ENCODE data around the gene ZNF283.
"Not testable (repeated sequence)": the region's sequence is repeated elsewhere in the genome, so short reads cannot be mapped to it uniquely, and the experiment has no call there.

ZNF283 gene

GRCh38 chr19:43812259-43812658, 14.9 kb upstream of the ZNF283 start:
- H3K27ac ChIP-seq: no peak overlapping the region
- DNase-seq: no peak
- no peak for TF ChIP-seq CTCF (IDR thresholded peaks at IDR 0.05)
- no peaks in the 10 kb centered on the region for H3K9me3 ChIP-seq
- no peaks in the 10 kb centered on the region for H3K4me1 ChIP-seq
- H3K36me3 ChIP-seq: no peaks in the 10 kb centered on the region
- no peak overlapping the region for H3K4me3 ChIP-seq
- peaks cover 0 to 12% of the 10 kb centered on the region in 2 donors for H3K27me3 ChIP-seq
- intact Hi-C loops (cut with DNase I; ENCODE audit: low total_unique reads): no loop called here

GRCh38 chr19:43812688-43813087, 14.4 kb upstream of the ZNF283 start:
- peaks cover 0 to 10% of the 10 kb centered on the region in 2 donors for H3K27me3 ChIP-seq
- intact Hi-C loops (cut with DNase I; ENCODE audit: low total_unique reads): no loop called here
- no peaks in the 10 kb centered on the region for H3K9me3 ChIP-seq
- H3K4me3 ChIP-seq: no peak overlapping the region
- H3K4me1 ChIP-seq: no peaks in the 10 kb centered on the region
- no peak overlapping the region for H3K27ac ChIP-seq
- TF ChIP-seq CTCF (IDR thresholded peaks at IDR 0.05): no peak
- no peak for DNase-seq
- no peaks in the 10 kb centered on the region for H3K36me3 ChIP-seq

- no peaks in the 10 kb centered on the region for H3K9me3 ChIP-seq
- no peak overlapping the region for H3K27ac ChIP-seq
- intact Hi-C loops (cut with DNase I; ENCODE audit: low total_unique reads): no loop called here
- TF ChIP-seq CTCF (IDR thresholded peaks at IDR 0.05): no peak
- H3K4me1 ChIP-seq: no peaks in the 10 kb centered on the region
- peaks cover 0 to 13% of the 10 kb centered on the region in 2 donors for H3K27me3 ChIP-seq
- no peaks in the 10 kb centered on the region for H3K36me3 ChIP-seq
- DNase-seq: no peak
- H3K4me3 ChIP-seq: no peak overlapping the region
Observed at GRCh38 chr19:43814663-43815352, 12.3 kb upstream of the ZNF283 start.

- peaks cover 0 to 18% of the 10 kb centered on the region in 2 donors for H3K27me3 ChIP-seq
- DNase-seq; intact Hi-C loops (cut with DNase I; ENCODE audit: low total_unique reads); H3K4me3 ChIP-seq; H3K4me1 ChIP-seq; H3K27ac ChIP-seq; H3K36me3 ChIP-seq; H3K9me3 ChIP-seq: not testable (repeated sequence)
Observed at GRCh38 chr19:43817454-43817853, 9.7 kb upstream of the ZNF283 start.

- H3K4me1 ChIP-seq: peaks cover 0 to 9% (median 0%) of the 10 kb centered on the region in 4 donors
- no peak for TF ChIP-seq CTCF (IDR thresholded peaks at IDR 0.05)
- no peaks in the 10 kb centered on the region for H3K36me3 ChIP-seq
- H3K27ac ChIP-seq: no peak overlapping the region
- peaks cover 0 to 15% of the 10 kb centered on the region in 2 donors for H3K27me3 ChIP-seq
- DNase-seq: no peak
- no peak overlapping the region for H3K4me3 ChIP-seq
- intact Hi-C loops (cut with DNase I; ENCODE audit: low total_unique reads): no loop called here
- no peaks in the 10 kb centered on the region for H3K9me3 ChIP-seq
Observed at GRCh38 chr19:43818500-43818899, 8.6 kb upstream of the ZNF283 start.

- intact Hi-C loops (cut with DNase I; ENCODE audit: low total_unique reads): no loop called here
- TF ChIP-seq CTCF (IDR thresholded peaks at IDR 0.05): no peak
- Histone ChIP-seq H3K4me1 (peaks cover 0 to 9% (median 0%) of the 10 kb centered on the region in 4 donors), H3K27ac (no peak overlapping the region), H3K27me3 (peaks cover 0 to 15% of the 10 kb centered on the region in 2 donors), H3K9me3 (no peaks in the 10 kb centered on the region), H3K4me3 (peak overlapping the region; percentile 33 to 46), H3K36me3 (no peaks in the 10 kb centered on the region)
- no peak for DNase-seq
Observed at GRCh38 chr19:43820098-43820883, 6.8 kb upstream of the ZNF283 start.

Measured in tibial artery (tissue), 4 donors.